Measurements from ENCODE around the gene HTRA1.

DNA sequence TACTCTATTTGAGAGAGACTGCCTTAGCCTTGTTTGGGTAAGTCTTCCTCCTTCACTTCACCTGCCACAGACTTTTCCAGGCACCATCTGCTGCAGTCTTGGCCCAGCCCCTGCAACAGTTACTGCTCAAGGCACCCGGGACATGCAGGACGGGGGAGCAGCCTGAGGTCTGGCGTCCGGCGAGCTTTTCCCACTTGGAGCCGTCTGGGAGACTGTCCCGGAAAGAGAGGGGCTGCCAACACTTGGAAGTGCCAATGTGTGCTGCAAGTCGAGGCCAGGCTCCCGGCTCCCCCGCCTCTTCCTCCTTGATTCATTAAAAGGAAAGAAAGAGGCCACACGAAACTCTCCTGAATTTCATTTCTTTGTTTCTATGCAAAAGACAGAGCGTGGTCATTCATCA lies 13.7 kb downstream of the HTRA1 start:
- TF ChIP-seq, protein P1, sequence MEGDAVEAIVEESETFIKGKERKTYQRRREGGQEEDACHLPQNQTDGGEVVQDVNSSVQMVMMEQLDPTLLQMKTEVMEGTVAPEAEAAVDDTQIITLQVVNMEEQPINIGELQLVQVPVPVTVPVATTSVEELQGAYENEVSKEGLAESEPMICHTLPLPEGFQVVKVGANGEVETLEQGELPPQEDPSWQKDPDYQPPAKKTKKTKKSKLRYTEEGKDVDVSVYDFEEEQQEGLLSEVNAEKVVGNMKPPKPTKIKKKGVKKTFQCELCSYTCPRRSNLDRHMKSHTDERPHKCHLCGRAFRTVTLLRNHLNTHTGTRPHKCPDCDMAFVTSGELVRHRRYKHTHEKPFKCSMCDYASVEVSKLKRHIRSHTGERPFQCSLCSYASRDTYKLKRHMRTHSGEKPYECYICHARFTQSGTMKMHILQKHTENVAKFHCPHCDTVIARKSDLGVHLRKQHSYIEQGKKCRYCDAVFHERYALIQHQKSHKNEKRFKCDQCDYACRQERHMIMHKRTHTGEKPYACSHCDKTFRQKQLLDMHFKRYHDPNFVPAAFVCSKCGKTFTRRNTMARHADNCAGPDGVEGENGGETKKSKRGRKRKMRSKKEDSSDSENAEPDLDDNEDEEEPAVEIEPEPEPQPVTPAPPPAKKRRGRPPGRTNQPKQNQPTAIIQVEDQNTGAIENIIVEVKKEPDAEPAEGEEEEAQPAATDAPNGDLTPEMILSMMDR (IDR thresholded peaks at IDR 0.05): no peak
- no peak for TF ChIP-seq POLR2A (IDR thresholded peaks at IDR 0.05)

All from lower leg skin (tissue), 3 donors.